DMS114 treated with DMSO at 0.1 percent for 48 hours (cell line): ENCODE measurements around the gene SLC43A1.
"Not testable (repeated sequence)": the region's sequence is repeated elsewhere in the genome, so short reads cannot be mapped to it uniquely, and the experiment has no call there.

Source experiments
- DNase-seq: peaks from one replicate; lab custom pipeline; 2025; ENCODE audit not compliant: unreplicated experiment; lab: John Stamatoyannopoulos, UW

Gene SLC43A1

DNA sequence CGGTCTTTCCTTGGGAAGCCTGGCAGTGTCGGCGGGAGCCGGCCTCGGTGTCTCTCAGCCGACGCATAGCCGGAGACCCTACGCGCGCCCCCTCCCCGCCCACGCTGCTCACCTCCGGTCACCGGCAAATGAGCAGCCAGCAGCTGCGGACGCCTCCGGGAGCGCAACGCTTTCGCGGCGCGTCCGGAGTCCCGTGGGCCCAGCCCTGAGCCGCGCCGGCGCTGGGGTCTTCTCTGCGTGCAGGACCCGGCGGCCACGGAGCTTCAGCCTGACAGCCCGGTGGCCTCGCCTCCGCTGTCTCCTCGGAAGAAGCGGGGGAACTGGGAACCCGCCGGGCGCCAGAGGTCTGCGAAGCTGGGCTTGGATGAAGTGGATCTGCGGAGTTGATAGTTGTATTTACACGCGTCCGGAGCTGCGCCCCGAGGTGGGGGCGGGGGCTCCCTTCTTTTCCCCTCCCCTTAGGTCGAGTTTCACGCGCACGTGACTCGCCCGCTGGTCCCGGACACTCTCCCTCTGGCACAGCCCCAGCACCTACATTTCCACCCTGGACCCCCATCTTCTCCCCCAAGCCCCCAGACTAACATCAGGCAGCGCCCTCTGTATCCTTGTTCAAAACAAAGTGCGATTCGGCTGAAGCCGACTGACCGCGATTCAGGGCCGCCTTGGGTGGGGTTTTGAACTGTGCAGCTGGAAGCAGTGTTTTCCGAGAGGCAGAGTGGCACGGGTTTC is at the start of gene SLC43A1:
TSS of gene SLC43A1 (minus strand) at position 371 of the 729 bp plus-strand sequence. CDS start 1,591 bp downstream, outside the sequence.
- DNase-seq: no peak

DNA sequence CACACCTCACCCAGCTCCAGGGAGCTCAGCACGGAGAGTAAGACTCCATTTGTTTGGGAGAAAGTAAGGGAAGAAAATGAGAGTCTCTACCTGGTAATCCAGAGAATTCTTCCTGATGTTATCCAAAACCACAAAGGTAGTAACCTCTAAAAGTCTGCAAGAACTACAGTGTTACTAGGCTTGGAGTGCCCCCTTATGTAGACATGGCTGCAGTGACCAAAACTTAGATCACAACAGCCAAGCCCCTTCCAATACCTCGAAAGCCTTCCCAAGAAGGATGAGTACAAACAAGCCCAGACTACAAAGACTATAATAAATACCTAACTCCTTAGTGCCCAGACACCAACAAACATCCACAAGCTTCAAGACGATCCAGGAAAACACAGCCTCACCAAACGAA is 47.1 kb upstream of the SLC43A1 start:
- DNase-seq: no peak

- DNase-seq: no peak
Measured at GRCh38 chr11:57560146-57560545, 44.6 kb upstream of the SLC43A1 start.

- no peak for DNase-seq
Measured at GRCh38 chr11:57556041-57556440, 40.5 kb upstream of the SLC43A1 start.

- no peak for DNase-seq
Measured at GRCh38 chr11:57555393-57555792, 39.9 kb upstream of the SLC43A1 start.

DNA sequence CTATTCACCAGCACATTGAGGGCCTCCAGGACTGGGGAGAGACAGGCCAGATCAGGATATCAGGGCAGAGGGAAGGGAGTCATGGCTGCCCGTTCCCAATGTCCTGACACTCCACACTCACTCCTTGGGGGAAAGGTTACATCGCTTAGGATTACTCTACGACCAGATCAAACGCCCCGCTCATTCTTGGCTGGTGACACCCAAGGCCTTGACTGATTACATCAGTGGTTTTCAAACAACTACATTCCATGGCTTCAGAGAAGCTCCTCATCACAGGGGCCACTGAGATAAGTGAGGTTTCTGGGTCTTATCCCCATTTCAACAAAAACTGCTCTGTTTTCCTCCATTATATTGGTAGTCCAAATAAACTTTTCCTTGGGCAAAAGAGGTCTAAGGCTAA is 37.0 kb upstream of the SLC43A1 start:
- DNase-seq: no peak

DNA sequence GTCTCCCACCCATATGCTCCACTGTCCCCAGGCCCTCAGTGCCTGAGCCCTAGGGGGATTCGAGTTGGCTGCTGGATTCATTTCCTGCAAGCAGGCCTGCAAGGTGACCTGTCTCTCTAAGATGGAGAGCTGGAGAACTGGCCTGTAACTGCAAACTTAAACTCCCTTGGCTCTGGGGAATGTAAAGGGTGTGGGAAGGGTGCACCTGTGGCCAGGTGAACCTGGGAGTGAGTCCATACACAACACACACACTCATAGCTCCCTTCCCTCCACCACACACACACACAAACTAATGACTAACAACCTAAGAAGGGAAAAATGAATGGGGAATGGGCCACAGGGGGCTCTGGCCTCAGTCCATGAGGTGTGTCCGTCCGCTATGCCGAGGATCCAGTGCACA is 36.4 kb upstream of the SLC43A1 start:
- no peak for DNase-seq

DNA sequence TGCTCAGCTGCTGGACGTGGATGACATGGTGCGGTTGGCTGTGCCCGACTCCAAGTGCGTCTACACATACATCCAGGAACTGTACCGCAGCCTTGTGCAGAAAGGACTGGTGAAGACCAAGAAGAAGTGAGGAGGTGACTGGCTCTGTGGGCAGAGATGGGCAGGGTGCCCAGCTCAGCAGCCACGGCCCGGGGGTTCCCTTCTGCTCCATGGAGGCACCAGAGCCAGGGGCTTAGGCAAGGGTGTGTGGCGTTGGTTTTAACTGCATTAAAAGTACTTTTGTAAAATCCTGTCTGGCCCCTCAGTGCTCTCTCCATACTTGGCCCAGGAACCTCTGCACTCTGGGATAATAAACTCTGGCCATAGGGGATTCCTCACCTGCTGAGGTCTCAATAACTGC is 34.5 kb upstream of the SLC43A1 start:
- no peak for DNase-seq

DNA sequence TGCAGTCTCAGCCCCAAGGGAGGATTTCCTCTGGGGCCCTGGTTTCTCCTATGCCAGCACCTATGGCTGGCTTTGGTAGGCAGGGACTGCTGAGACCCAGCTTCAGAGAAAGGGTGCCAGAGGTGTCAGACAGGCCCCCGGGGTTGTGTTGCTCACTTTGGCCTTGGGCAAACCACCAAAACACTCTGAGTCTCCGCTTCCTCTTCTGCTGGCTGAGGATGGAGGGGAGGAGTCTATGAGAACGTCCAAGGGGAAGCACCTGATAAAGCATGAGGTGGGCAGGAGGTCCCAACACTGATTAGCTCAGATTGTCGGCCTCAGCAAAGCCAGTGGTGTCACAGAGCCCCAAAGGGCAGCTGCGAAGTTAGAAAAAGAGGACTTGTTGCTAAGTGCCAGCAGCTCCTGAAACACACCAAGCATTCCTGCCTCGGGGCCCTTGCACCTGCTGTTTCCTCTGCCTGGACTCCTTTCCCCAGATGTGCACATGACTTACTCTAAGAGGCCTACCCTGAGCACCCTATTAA is 32.4 kb upstream of the SLC43A1 start:
- DNase-seq: no peak

DNA sequence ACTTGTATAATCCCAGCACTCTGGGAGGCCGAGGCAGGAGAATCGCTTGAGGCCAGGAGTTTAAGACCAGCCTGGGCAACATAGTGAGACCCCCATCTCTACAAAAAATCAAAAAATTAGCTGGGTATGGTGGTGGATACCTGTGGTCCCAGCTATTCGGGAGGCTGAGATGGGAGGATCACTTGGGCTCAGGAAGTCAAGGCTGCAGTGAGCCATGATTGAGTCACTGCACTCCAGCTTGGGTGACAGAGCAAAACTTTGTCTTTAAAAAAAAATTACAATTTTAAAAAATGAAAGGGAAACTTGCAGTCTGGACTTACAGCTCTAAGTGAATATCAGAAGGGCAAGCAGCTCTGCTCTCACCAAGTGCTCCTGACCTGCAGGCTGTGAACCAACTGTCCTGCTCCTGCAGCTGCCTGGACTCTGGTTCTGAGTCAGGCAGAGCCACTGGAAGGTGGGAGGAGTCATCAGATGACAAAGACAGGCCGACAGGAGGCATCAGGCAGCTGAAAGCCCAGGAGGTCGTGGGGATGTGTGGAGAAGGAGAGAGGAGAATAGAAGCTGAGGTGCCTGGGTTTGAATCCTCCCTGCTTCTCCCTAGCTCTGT is 31.5 kb upstream of the SLC43A1 start:
- DNase-seq: no peak

DNA sequence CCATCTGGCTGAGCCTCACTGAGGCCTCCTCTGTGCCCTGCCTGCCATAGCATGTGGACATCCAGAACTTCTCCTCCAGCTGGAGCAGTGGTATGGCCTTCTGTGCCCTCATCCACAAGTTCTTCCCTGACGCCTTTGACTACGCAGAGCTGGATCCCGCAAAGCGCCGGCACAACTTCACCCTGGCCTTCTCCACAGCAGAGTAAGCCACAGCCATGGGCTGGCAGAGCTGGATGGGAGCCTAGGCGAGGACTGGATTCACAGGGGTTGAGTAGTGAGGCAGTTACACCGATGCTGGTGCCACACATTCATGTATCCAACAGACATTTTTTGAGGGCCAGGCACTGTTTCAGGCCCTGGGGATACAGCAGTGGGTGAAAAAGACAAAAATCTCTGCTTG is 30.9 kb upstream of the SLC43A1 start:
- DNase-seq: no peak

DNA sequence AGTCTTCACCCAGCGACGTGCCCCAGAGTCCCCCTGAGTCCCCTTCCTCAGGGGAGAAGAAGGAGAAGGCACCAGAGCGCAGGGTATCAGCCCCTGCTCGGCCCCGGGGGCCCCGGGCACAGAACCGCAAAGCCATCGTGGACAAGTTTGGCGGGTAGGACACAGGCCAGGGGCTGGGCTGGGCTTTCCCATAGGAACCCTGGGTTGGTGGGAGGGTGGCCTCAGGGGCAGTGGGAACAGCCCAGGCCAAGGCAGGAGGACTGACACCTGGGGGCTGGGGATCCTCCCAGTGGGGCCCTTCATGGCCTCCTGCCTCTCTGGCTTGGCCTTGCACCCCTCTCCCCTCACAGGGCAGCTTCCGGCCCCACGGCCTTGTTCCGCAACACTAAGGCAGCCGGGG is 30.4 kb upstream of the SLC43A1 start:
- DNase-seq: no peak

- DNase-seq: no peak
Measured at GRCh38 chr11:57544566-57544965, 29.1 kb upstream of the SLC43A1 start.

GRCh38 chr11:57543593-57543992 is 28.1 kb upstream of the SLC43A1 start:
- DNase-seq: no peak

- DNase-seq: no peak
Measured at GRCh38 chr11:57542582-57542981, 27.1 kb upstream of the SLC43A1 start.

- DNase-seq: no peak
Measured at GRCh38 chr11:57541169-57541568, 25.7 kb upstream of the SLC43A1 start.

GRCh38 chr11:57539342-57539741 is 23.8 kb upstream of the SLC43A1 start:
- no peak for DNase-seq

GRCh38 chr11:57536947-57537619 is 21.6 kb upstream of the SLC43A1 start, which contains the start of gene SMTNL1:
SMTNL1 (plus strand) TSS chr11:57537595; CDS start chr11:57542643, 5,048 bp downstream.
- no peak for DNase-seq

DNA sequence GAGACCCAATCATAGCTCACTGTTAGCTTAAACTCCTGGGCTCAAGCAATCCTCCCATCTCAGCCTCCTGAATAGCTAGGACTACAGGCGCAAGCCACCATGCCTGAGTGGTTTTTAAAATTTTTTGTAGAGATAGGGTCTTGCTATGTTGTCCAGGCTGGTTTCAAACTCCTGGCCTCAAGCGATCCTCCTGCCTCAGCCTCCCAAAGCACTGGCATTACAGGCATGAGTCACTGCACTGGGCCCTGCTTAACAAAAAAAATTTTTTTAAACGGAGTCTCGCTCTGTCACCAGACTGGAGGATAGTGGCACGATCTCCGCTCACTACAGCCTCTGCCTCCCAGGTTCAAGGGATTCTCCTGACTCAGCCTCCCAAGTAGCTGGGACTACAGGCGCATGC is 18.9 kb upstream of the SLC43A1 start:
- not testable (repeated sequence) for DNase-seq

- DNase-seq: peak; percentile 89
Measured at GRCh38 chr11:57530596-57531507, 15.3 kb upstream of the SLC43A1 start, which contains the start of gene TIMM10. TIMM10 (minus strand) TSS chr11:57530754; CDS start chr11:57530189, 565 bp downstream.

DNA sequence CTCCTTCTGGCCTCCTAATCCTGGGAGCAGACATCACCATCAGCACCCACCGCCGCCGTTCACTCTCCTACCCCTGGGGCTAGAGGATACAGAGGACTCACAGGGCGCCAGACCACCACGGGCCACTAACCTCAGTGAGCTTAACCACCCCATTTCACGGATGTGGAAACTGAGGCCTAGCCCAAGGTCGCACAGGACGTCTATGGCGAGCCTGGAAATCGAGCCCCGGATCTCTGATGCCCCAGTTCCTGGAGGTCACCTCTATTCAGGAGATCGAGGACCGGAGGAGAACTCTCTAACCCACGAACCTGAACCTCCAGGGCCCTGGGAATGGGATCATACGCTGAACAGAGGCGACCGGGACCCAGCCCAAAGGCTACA is 14.7 kb upstream of the SLC43A1 start:
- no peak for DNase-seq
